Left forelimb (tissue), 1 donor: Measurements from ENCODE around the gene ZNF660.
"Not testable (repeated sequence)": the region's sequence is repeated elsewhere in the genome, so short reads cannot be mapped to it uniquely, and the experiment has no call there.

Source experiments
- DNase-seq: peaks from one replicate; pipeline ENCODE4 v3.0.0-alpha.2; 2018; ENCODE audit warnings: low spot score

ZNF660 gene

GRCh38 chr3:44584646-44585501 is at the start of gene ZNF660:
Gene ZNF660 (plus strand): TSS chr3:44584964. CDS start chr3:44594194, 9,230 bp downstream.
- DNase-seq = peak; percentile 88

- DNase-seq = no peak
These were observed 49.4 kb upstream of the ZNF660 start for GRCh38 chr3:44535364-44535763.

GRCh38 chr3:44544811-44545210 is 40.0 kb upstream of the ZNF660 start:
- DNase-seq = not testable (repeated sequence)

GRCh38 chr3:44554626-44555592 is 29.9 kb upstream of the ZNF660 start, which contains the start of gene ZKSCAN7:
Gene ZKSCAN7 (plus strand): TSS chr3:44555193. CDS start chr3:44557048, 1,855 bp downstream.
- peak; percentile 83 for DNase-seq

- DNase-seq = no peak
These were observed 29.0 kb upstream of the ZNF660 start for GRCh38 chr3:44555723-44556122.

- DNase-seq = no peak
These were observed 27.7 kb upstream of the ZNF660 start for GRCh38 chr3:44557074-44557473.

- no peak for DNase-seq
These were observed 23.7 kb upstream of the ZNF660 start for GRCh38 chr3:44561076-44561475.

- no peak for DNase-seq
These were observed 22.6 kb upstream of the ZNF660 start for GRCh38 chr3:44562147-44562546.

GRCh38 chr3:44568561-44568960 is 16.2 kb upstream of the ZNF660 start:
- DNase-seq = no peak

GRCh38 chr3:44571024-44571423 is 13.7 kb upstream of the ZNF660 start:
- DNase-seq = no peak

- DNase-seq = no peak
These were observed 8.2 kb upstream of the ZNF660 start for GRCh38 chr3:44576613-44577012.

- DNase-seq = not testable (repeated sequence)
These were observed 7.3 kb upstream of the ZNF660 start for GRCh38 chr3:44577354-44577952.

- not testable (repeated sequence) for DNase-seq
These were observed 6.4 kb upstream of the ZNF660 start for GRCh38 chr3:44578316-44578715.

- DNase-seq = not testable (repeated sequence)
These were observed 5.7 kb upstream of the ZNF660 start for GRCh38 chr3:44578924-44579515.

GRCh38 chr3:44579749-44580148 is 5.0 kb upstream of the ZNF660 start:
- not testable (repeated sequence) for DNase-seq

- not testable (repeated sequence) for DNase-seq
These were observed 3.8 kb upstream of the ZNF660 start for GRCh38 chr3:44580971-44581370.

GRCh38 chr3:44596621-44597020 is 11.9 kb downstream of the ZNF660 start:
- no peak for DNase-seq

GRCh38 chr3:44601749-44602148 is 17.0 kb downstream of the ZNF660 start:
- DNase-seq = no peak

- no peak for DNase-seq
These were observed 27.9 kb downstream of the ZNF660 start for GRCh38 chr3:44612678-44613077.

GRCh38 chr3:44624749-44625480 is 40.2 kb downstream of the ZNF660 start, which contains the start of gene ZNF197:
Gene ZNF197 (plus strand): TSS chr3:44625036. CDS start chr3:44629155, 4,119 bp downstream.
- peak; percentile 92 for DNase-seq

GRCh38 chr3:44628716-44629115 is 44.0 kb downstream of the ZNF660 start:
- no peak for DNase-seq
